Transverse colon (tissue), 4 donors: Measurements from ENCODE around the gene SOX12. TPM values are rescaled to one million over a fixed set of nuclear protein-coding genes. Genes with fewer than 3 reads are reported as not detected.
A peak's percentile ranks its signal among the peaks of the same experiment; 100 is the strongest.

Source experiments
- DNase-seq: peaks from one replicate; pipeline ENCODE4 v3.0.0-alpha.2; 2019
- H3K27ac ChIP-seq, 4 donors: fragments of 200-600 bp; sonication (generic); 2 replicates each; pipeline ENCODE4 v1.5.1; 2016 to 2018; ENCODE audit warnings: inconsistent platforms in 4 of 4
- H3K27me3 ChIP-seq: fragments of 200-600 bp; sonication (generic); 2 replicates; pipeline ENCODE4 v1.5.1; 2017; ENCODE audit warnings: inconsistent platforms
- H3K36me3 ChIP-seq, 4 donors: fragments of 200-600 bp; sonication (generic); 2 replicates each; pipeline ENCODE4 v1.5.1; 2017 to 2019; ENCODE audit warnings: inconsistent platforms in 4 of 4
- H3K4me1 ChIP-seq, 4 donors: fragments of 200-600 bp; sonication (generic); 2 replicates each; pipeline ENCODE4 v1.5.1; 2017 to 2020; ENCODE audit warnings: inconsistent platforms in 4 of 4
- H3K4me3 ChIP-seq, 4 donors: fragments of 200-600 bp; sonication (generic); 1 replicate in 1 of 4; 2 replicates in 3 of 4; pipeline versions ENCODE4 v1.5.1 to v1.6.1; 2017 to 2019; ENCODE audit warnings: inconsistent platforms in 4 of 4
- H3K9me3 ChIP-seq, 2 donors: fragments of 200-600 bp; sonication (generic); 2 replicates each; pipeline ENCODE4 v1.5.1; 2017 to 2019; ENCODE audit warnings: inconsistent platforms in 2 of 2
- CTCF ChIP-seq, 5 experiments: fragments of 200-600 bp in 3 of 5; fragments of 450-650 bp in 2 of 5; sonication (generic) in 3 of 5; IDR thresholded peaks; 1 replicate in 2 of 5; 2 replicates in 3 of 5; pipeline ENCODE4 v1.5.1; 2016 to 2017; ENCODE audit warnings: antibody characterized with exemption in 5 of 5, inconsistent platforms in 3 of 5, mild to moderate bottlenecking in 2 of 5, moderate library complexity in 1 of 5
- EP300 ChIP-seq: sonication (generic); formaldehyde crosslinking; IDR thresholded peaks from one replicate; pipeline ENCODE4 v1.6.1; 2017; ENCODE audit warnings: antibody characterized with exemption, low read depth
- POLR2A ChIP-seq: fragments of 450-650 bp; IDR thresholded peaks from one replicate; pipeline ENCODE4 v1.6.1; 2016; ENCODE audit warnings: antibody characterized with exemption, mild to moderate bottlenecking, moderate library complexity
- POLR2AphosphoS5 ChIP-seq, 3 donors: sonication (generic); formaldehyde crosslinking; IDR thresholded peaks; one replicate each; pipeline ENCODE4 v1.6.1; 2016; ENCODE audit warnings: antibody characterized with exemption in 3 of 3
- WGBS, 2 donors: methylation state at CpG; one replicate each; pipeline ENCODE4 v1.1.5; 2018; ENCODE audit warnings: low coverage in 1 of 2; 5-methylcytosine and 5-hydroxymethylcytosine counted together
- in situ Hi-C, 4 donors: fragments of 200-750 bp; cut with MboI; loops; one replicate each; pipeline versions ENCODE4 v1.15.0 to v1.15.1; 2017; ENCODE audit warnings: low sequenced_read_pairs in 3 of 4, low pct_ligation_motif_present in 1 of 4, low pct_unique_long_range_greater_than_20kb in 1 of 4
- intact Hi-C: fragments of 100-400 bp; cut with DNase I; formaldehyde crosslinking; loops from one replicate; pipeline ENCODE4 v1.15.1; 2023; ENCODE audit warnings: low total_unique reads
- total RNA-seq, 4 donors: library from RNA; depleted of rRNA; stranded (reverse); fragments of >200 nt; gene quantifications; one replicate each; pipeline ENCODE4 v1.1.0, GENCODE V29; 2016

SOX12 gene
- total RNA-seq, 4 donors from 2014 or later, result 2.0 to 5.0 (median 3.5) TPM

- TF ChIP-seq CTCF (IDR thresholded peaks at IDR 0.05), result no peak
- Histone ChIP-seq H3K9me3 (no peaks in the 10 kb centered on the region), H3K4me3 (no peak overlapping the region), H3K4me1 (peaks cover 0 to 17% (median 0%) of the 10 kb centered on the region in 4 donors), H3K36me3 (no peaks in the 10 kb centered on the region), H3K27ac (no peak overlapping the region), H3K27me3 (no peaks in the 10 kb centered on the region)
- 51 to 74% methylated on average over 4 to 9 of the region's 9 CpGs for WGBS, 2 donors
- intact Hi-C loops (no loop called here), in situ Hi-C loops (no loop called here)
- DNase-seq, result no peak
Observed at GRCh38 chr20:364905-365794, 39.8 kb downstream of the SOX12 start.

- TF ChIP-seq CTCF (IDR thresholded peaks at IDR 0.05) (no peak), EP300 (no peak), POLR2A (no peak), POLR2AphosphoS5 (IDR thresholded peaks at IDR 0.05) (no peak)
- WGBS, 2 donors, result 23 to 62% methylated on average over 1 to 7 of the region's 7 CpGs
- H3K27ac ChIP-seq, result peak overlapping the region in 1 of 4 donors; percentile 5
Observed at GRCh38 chr20:366041-366718, 40.8 kb downstream of the SOX12 start.

GRCh38 chr20:366719-367485 is 41.5 kb downstream of the SOX12 start:
- Histone ChIP-seq H3K36me3 (no peaks in the 10 kb centered on the region), H3K4me3 (no peak overlapping the region), H3K27me3 (no peaks in the 10 kb centered on the region), H3K27ac (peak overlapping the region in 1 of 4 donors; percentile 5), H3K4me1 (peaks cover 0 to 23% (median 3%) of the 10 kb centered on the region in 4 donors), H3K9me3 (no peaks in the 10 kb centered on the region)
- TF ChIP-seq CTCF (IDR thresholded peaks at IDR 0.05) (no peak), EP300 (no peak)
- in situ Hi-C loops, result no loop called here
- WGBS, 2 donors, result 73 to 82% methylated on average over 7 to 12 of the region's 13 CpGs
- DNase-seq, result no peak
- intact Hi-C loops, result no loop called here

More at GRCh38 chr20:366041-366718, 40.8 kb downstream of the SOX12 start:
- Histone ChIP-seq H3K27me3 (no peaks in the 10 kb centered on the region), H3K36me3 (no peaks in the 10 kb centered on the region), H3K4me3 (no peak overlapping the region), H3K4me1 (peaks cover 0 to 18% (median 0%) of the 10 kb centered on the region in 4 donors), H3K9me3 (no peaks in the 10 kb centered on the region)
- in situ Hi-C loops (no loop called here), intact Hi-C loops (no loop called here)
- DNase-seq, result no peak

GRCh38 chr20:367486-367887 is 42.1 kb downstream of the SOX12 start:
- intact Hi-C loops (no loop called here), in situ Hi-C loops (no loop called here)
- DNase-seq, result no peak
- TF ChIP-seq EP300 (no peak), POLR2AphosphoS5 (IDR thresholded peaks at IDR 0.05) (no peak), CTCF (IDR thresholded peaks at IDR 0.05) (no peak), POLR2A (no peak)
- Histone ChIP-seq H3K36me3 (no peaks in the 10 kb centered on the region), H3K27me3 (no peaks in the 10 kb centered on the region), H3K4me1 (peaks cover 0 to 25% (median 6%) of the 10 kb centered on the region in 4 donors), H3K4me3 (no peak overlapping the region), H3K27ac (no peak overlapping the region), H3K9me3 (no peaks in the 10 kb centered on the region)
- 77 to 93% methylated on average over 6 to 8 of the region's 8 CpGs for WGBS, 2 donors
